KG1 (cell line): Measurements from ENCODE around the gene FOXJ3.

Experiments
- DNase-seq: peaks from one replicate; lab custom pipeline; 2025; lab: John Stamatoyannopoulos, UW

FOXJ3 gene

DNA sequence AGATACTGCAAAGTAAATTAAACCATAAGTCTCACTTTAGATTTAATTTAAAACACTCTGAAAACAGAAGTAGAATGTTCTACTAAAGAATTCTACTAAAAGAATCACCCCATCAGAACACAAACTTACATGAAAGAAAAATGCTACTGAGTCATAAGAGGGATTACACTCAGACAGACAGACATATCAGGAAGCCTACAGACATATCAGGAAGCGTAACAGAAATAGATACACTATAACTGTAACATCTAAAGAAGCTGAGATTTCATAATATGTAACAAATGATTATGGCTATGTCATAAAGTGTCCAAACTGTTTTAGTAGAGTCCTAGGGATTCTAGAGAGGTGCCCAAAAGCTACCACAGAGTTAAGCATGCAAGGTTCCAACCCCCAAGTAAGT is 23.9 kb downstream of the FOXJ3 start:
- no peak for DNase-seq

DNA sequence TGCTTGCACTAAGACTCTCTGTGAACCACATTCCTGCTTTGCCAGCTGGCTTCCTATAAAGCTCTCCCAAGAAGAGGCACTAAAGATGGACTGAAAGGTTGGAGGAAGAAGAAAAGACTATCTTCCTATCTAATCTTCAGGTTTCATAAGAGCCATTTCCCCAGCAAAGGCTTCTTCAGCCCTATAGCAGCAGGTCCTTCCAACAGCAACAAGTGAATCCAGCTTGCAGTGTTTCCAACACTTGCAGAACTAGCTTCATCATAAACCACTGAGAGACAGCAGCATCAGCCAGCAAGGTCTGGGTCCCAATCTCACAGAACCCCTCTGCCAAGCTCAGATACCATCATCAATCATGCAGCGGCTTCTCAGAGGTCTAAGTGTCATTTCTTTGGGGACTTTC is 28.1 kb downstream of the FOXJ3 start:
- DNase-seq = no peak

DNA sequence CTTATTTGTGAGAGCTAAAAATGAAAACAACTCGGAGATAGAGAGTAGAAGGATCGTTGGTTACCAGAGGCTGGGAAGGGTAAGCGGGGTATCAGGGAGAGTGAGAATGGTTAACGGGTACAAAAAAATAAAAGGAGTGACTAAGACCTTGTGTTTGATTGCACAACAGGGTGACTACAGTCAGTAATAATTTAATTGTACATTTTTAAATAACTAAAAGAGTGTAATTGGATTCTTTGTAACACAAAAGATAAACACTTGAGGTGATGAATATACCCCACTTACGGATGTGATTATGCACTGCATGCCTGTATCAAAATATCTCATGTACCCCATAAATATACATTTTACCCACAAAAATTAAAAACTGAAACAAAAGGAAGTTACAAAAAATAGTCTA is 29.4 kb downstream of the FOXJ3 start:
- no peak for DNase-seq

DNA sequence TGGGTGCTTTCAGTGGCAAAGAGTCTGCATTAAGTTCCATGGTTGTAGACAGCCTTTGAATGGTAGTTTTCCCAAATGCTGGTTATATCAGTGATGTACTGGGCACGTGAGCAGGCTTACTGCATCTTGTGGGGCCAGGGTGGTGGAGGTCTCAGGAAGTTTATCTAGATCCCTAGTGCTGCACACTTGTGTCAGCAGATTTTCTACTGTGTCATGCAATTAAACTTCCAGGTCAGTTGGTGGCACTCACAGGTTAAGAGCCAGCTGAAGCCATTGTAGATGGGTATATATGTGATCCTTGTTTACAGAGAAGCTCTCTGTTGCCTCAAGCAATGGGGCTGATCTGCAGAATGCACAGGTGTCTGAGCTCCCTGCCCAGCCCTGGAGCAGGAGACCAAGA is 33.0 kb downstream of the FOXJ3 start:
- no peak for DNase-seq

DNA sequence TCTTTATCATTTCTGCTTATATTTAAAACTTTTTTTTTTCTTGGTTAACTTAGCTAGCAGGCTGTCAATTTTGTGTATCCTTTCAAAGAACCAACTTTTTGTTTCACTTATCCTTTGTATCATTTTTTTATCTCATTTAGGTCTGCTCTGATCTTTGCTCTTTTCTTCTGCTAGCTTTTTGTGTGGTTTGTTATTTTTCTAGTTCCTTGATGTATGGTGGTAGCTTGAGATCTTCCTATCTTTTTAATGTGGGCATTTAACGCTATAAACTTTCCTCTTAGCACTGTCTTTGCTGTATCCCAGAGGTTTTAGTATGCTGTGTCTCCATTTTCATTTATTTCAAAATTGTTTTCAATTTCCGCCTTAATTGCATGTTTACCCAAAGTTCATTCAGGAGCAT is 36.5 kb downstream of the FOXJ3 start:
- no peak for DNase-seq

DNA sequence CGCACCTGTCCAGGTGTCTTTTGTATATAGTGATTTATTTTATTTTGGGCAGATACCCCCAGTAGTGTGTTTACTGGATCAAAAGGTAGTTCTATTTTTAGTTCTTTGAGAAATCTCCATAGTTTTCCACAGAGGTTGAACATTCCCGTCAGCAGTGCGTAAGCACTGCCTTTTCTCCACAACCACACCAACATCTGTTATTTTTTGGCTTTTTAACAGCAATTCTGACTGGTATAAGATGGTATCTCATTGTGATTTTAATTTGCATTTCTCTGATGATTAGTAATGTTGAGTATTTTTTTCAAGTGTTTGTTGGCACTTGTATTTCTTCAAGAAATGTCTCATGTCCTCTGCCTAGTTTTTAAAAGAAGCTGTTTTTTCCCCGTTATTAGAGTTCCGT is 39.2 kb downstream of the FOXJ3 start:
- DNase-seq = no peak

DNA sequence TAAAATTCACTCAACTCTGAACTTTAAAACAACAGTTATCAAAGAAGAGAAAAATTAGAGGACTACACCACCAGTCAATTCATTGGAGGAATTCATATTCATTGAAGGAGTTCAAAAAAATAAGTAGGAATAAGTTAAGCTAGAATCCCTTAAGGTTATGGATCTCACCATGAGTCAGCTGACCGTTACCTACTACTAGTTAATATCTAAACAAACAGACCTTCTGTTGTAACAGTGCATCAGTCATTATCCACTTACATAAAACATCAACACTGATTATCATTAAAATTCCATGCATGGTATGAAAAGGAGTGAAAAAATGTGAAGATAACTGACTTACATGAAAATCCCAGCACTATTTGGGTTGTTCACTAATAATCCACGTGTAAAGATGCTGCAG is 44.9 kb downstream of the FOXJ3 start:
- DNase-seq = no peak

DNA sequence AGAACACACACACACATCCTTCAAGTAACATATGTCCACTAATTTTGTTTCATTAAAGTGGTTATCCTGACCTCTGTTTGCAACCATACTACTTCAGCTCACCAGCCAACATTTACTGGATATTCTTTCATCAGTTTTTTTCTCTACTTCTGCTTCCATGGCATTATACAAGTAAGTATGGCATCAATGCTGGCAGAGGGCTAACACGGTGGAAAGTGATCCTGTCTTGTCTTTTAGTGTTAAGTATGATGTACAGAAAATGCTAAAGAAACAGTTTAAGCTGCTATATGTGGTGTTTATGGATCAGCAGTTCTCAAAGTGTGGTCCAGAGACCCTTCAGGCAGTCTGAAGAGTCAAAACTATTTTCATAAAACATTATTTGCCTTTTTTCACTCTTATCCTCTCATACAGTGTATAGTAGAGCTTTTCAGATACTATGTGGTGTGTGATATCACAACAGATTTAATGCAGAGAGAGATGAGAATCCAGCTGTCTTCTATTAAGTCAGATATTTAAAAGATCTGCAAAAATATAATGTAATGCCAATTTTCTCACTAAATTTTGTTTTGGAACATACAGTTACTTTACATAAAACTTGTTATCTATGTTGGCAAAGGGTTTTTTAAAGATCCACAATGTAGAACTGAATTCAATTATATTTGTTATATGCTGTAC is 46.6 kb downstream of the FOXJ3 start:
- DNase-seq = no peak

DNA sequence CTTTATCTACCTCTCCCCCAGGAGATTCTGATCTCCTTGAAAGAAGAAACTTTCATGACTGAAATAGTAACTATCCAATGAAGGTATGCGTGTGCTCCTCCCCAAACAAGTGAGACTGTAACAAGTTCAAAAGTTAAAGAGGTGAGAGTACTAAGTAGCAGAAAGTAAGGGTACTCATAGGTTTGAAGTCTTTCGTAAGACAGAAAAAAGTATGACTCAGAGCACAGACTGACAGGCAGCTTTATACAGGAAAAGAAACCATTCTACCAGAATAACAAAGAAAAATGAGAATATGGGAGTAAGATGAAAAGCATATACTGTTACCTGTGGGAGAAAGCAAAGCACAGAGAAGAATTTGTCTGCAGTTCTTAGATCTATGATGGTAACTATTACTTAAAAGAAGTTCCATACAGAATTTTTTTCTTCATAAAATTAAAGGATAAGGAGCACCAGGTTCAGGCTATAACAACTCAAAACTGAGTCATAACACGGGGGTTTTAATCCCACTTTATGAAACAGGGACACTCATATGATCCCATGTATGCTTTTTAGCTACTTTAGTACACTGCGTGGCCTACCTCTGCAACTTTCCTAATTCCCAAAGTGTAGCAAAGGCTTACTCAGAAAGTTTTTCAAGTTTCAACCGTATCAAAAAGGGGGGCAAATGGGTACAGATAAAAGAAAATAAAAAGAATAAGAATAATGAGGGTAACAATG is 52.0 kb downstream of the FOXJ3 start:
- DNase-seq = no peak

DNA sequence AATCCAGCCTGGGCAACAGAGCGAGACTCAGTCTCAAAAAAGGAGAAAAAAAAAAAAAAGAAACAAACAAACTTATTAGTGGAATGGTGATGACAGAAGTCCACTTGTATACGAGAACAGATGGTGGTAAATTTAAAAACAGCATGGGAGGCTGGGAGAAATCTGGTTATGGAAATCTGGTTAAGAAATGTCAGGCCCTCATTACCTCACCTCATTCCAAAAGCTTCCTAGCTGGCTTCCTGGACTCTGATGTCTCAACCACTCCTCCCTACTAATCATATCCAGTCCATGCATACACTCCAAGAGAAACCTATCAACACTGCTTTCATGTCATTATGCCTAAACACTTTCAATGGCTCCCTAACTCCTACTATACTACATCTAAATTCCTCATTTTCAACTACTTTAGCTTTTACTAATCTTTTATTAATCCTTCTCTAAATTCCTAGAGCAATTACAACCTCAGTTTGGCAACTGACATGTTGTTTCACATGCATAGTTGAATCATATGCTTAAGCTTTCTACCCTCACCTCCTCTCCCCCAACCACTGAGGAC is 52.9 kb downstream of the FOXJ3 start:
- no peak for DNase-seq

DNA sequence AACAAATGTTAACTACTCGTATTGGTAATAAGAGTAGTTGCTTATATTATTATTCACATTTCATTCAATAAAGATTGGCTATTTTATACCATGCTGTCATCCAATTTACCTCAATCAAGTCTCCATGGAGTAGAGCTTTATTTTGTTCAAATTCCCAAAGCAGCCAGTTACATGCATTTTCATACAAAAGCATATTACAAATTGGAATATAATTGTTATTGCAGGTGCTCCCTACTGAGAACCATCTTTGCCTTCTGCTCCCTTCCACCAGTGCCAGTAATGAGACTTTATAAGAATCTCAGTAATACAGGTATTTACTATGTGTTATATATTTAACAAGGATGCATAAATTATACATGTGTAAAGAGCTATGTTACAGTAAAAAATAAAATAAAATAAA is 54.2 kb downstream of the FOXJ3 start:
- no peak for DNase-seq

DNA sequence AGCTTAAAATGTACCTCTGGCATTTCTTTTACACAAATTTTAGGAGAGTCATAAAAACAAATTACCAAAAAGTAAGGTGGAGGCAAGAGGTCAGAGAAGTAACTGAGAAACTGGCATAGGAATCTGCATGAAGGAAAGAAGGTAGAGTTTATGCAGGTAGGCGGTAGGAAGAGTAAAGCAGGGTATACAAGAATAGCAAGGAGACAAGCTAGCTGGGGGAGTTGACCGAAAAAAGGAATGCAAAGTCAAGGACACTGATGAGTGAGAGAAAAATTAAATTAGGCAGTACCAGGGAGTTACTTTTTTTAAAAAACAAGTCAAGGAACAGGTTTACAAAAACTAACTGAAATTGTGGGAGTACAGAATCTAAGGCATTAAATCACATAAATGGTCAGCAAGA is 56.0 kb downstream of the FOXJ3 start:
- DNase-seq = no peak

DNA sequence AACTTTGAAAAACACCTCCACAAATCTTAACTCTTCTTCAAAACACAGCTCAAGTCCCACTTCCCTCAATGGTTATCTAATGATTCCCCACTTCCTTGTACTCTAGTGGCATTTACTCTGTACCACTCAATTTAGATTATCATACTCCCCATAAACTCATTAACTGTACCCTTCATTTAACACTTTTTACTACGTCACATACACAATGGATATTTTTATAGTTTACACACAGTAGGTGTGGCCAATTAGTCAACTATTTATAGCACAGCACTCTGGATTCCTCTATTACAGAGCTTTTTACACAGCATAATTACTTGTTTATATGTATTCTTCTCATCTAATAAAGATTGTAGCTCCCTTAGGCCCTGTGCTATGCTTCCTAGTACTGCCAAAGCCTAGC is 62.1 kb downstream of the FOXJ3 start:
- no peak for DNase-seq

DNA sequence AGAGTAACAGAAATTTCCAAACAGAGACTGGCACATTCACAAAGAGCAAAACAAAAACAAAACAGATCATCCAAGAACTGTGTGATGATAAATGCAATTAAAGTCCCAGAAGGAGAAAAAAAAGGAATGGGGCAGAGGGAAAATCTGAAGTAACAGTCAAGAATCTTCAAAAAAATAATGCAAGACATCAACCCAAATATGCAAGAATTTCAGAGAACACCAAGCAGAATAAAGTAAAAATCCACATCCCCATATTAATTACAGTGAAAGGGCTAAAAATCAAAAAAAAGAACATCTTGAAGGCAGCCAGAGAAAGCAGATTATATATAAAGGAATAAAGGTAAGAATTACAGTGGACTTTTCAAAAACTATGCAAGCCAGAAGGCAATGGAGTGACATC is 67.1 kb downstream of the FOXJ3 start:
- no peak for DNase-seq

DNA sequence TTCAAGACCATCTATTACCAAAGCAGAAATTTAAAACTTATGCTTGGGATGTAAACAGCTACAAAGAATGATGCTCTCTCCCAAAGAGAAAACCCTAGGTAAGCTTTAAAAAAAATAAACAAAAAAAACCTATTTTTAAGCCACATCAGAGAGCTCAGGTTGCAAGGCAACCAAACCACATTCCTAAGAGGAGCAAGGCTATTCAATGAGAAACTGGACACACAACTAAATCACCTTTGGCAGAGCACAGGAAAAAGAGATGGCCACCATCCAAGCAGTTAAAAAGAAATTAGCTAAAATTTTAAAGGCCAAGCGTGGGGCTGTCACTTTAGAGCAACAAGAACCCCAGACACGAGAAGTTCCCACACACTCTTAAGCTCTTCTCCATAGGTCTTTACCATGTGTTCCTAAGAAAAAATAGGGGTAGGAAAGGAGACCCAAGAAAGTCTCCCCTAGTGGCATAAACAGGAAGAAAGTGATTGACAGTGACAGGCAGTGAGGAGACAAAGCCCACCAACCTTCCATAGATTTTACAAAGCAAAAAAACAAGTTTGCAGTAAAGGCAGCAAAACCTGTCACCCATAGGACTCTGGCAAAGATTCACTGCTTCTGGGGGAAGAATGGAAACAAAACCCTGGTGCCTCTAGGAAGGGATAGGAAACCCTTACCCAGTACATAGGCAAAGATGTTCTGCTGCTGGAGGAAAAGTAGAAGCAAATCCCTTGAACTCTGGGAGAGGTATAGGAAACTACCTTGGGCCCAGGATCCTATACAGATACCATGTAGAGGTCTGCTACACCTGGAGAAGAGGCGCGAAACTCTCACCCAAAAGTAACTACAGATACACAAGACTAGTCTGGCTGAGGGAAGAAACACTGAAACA is 68.5 kb downstream of the FOXJ3 start:
- DNase-seq = no peak

DNA sequence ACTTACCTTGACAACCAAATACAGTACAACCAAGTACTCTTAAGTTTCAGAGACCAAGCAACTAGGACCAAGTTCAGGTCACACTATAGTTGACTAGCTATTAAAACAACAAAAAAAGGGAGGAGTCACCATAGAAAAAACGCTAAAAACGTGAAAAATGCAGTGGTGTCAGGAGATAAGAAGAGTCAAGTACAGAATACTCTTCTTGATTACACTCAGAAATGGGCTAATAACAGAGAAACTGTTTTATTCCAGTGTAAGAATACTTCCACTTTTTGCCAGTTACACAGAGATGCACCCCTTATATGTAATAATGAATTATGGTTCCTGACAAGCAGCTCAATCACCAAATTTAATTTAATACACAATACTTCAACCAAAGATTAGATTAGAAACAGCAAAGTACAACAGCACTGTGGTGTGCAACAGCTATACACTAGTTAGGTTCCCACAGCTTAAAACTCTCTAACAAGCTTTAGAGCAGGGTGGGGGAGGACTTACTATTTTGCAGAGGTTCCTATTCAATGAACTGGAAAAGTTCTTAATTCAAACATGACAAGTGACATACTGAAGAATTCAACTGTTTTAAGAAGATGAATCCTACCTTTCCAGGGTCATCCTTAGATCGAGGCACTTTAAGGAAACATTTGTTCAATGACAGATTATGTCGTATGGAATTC is 70.4 kb downstream of the FOXJ3 start:
- no peak for DNase-seq

DNA sequence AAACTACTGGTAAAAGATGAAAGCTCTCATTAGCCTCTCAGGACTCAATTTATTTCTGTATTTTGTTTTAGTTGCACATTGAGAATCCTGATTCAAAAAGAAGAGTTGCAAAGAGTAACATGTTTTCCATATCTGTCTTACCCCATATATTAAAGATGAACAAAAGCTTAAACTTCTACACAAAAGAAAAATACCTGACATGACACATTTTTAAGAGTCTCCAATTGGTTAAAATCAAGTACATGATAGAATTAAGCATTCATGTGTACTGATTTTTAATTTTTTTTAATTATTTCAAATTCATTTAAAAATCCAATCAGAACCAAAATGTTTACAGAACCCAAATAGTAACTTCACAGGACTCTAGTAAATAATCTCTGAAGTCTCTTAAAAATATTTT is 72.0 kb downstream of the FOXJ3 start:
- DNase-seq = no peak

DNA sequence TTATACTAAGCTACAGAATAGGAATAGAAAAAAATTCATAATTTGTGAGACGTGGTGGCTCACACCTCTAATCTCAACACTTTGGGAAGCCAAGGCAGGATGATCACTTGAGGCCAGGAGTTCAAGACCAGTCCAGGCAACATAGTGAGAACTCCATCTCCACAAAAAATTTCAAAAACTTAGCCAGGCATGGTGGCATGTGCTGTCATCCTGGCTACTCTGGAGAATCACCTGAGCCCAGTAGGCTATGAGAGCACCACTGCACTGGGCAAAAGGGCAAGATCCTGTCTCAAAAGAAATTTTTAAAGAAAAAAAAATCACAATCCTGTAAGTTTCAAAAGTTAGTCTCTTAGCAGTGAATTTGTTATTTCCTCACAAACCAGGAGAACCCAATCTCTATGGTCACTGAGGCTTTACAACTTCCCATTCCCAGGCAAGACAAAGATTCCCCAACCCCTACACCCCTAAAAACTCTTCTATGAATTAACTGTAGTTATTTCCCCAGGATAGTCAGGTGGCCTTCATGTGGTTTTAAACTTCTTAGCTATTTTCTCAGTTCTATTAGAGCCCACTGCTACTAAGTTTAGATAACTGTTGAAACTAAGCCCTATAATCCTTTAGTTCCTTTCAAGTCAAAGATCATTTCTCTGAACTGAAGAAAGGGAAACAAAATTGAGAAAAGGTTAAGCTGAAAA is 74.5 kb downstream of the FOXJ3 start:
- DNase-seq = no peak

DNA sequence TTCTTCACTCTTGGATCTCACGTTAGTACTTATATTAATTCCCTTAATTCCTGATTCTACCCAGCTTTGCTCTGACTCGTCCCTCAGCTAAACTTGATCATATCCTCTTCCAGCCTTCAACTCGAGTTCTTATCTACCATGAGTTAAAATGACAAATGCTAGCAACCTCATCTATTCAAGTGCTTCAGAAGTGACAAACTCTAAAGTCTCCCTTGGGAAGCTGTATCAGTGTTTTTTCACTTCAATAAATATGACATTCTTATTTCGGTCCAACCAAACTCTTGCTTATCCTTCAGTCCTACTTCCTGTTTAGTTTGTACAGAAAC is 75.3 kb downstream of the FOXJ3 start:
- DNase-seq = no peak

DNA sequence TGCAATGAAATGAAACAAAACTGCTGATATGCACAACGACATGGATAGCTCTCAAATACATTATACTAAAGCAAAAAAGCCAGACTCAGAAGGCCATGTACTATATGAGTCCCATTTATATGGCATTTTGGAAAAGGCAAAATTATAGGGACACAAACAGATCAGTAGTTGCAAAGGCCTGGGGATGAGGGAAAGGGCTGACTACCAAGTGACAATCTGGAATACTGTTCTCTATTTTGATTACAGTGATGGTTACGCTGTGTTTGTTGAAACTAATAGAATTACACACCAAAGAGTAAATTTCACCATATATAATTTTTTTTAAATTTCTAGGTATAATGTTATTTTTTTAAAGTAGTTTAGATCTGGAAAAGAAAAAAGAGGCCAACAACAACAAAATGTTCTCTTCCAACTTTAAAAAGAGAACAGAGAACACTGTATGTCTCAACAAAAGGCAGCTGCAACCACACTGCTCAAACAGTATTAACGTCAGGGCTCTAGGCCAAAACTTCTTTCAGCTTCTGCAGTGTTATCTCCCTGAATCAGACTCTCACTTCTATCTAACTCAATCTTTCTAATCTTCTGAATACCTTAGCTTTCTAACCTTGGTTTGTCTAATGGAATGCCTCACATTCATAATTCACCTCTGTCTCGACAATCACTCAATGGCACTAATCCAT is 75.8 kb downstream of the FOXJ3 start:
- no peak for DNase-seq

DNA sequence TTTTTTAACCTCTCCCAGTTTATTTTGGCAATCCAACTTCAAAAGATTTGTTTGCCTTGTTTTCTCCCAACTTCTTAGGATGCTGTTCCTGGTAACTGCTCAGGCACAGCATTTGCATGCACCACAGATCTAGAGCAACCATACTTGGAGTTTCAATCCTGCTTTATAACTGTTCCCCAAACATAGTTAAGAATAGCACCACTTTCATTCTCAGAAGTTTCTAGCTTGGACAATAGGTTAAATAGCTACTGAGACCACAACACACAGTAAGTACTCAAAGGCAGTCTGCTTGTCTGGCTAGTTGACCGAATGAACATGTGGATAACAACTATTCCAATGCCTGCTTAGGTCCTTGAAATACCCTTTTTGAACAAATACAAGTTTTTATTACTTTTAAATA is 76.8 kb downstream of the FOXJ3 start:
- no peak for DNase-seq
